ENCODE results near the gene PRKCZ. TPM values are rescaled to one million over a fixed set of nuclear protein-coding genes. Genes with fewer than 3 reads are reported as not detected.

Gene PRKCZ
- total and polyA plus RNA-seq, 9 of the 15 experiments (the other 6 are each of a cell fraction or from before 2014, with no cell fraction given), result 0.07 to 3.1 (median 1.3) TPM

DNA sequence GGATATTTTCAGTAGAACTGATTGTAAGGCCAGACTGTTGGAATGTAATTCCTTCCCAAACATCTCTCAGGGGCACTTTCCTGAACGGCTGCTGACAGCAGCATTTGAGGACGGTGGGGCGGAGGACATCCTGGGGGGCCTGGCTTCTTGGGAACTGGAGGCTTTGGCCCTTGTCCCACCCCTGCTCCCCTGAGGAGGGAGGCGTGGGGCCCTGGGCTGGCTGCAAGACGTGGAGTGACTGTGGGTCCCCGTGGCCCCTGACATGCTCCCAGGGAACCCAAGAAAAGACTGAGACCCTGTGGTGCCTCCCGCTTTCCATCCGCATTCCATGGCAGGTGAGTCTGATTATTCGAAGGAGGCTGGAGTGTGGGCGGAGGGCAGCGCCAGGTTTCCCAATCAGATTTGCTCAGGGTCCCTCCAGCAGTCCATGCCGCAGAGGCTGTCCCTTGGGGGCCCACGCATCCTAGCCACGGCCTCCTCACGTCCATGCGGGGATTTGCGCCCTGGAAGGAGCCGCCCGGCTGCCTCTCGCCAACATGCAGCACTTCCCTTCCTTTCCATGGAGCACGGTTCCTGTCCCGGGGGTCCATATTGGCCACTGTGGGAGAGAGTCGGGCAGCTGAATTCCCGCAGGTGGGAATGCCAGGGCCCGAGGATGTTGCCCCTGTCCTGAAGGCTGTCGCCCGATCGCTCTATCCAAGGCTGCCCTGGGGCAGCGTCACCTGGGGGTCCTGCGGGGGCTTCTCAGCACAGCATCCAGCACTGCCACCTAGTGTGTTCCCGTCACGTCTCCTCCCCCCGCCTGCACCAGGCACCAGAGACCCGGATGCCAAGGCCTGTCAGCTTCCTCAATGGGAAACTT lies 75.4 kb downstream of the PRKCZ start:
- DNase-seq (ENCODE audit: extremely low read depth in 1 of 4, low spot score in 3 of 4) (no peak), ATAC-seq (no peak), FAIRE-seq (no peak)
- H3K27ac ChIP-seq (ENCODE audit: extremely low read depth, low read depth, low read length), result no peak overlapping the region
- no peak overlapping the region for H3K4me2 ChIP-seq (ENCODE audit: insufficient read depth, low read length)
- in situ Hi-C loops (cut with MboI), result no loop called here
- no peak overlapping the region for H3K4me3 ChIP-seq
- no peaks in the 10 kb centered on the region for H3K9me1 ChIP-seq (ENCODE audit: control insufficient read depth, insufficient read depth, low read length)
- peaks cover 35 to 42% of the 10 kb centered on the region in 2 experiments for H3K27me3 ChIP-seq (ENCODE audit: control insufficient read depth in 2 of 2, insufficient read depth in 2 of 2, low read length in 2 of 2)
- H4K20me1 ChIP-seq (replicated peaks; ENCODE audit: control insufficient read depth, insufficient read depth, low read length), result no peaks in the 10 kb centered on the region
- BruUV-seq (replicated peaks), result no TSS peak
- no peak overlapping the region; a peak in 1 of 4 replicates for H3K9ac ChIP-seq (ENCODE audit: insufficient read depth in 1 of 2, low read depth in 2 of 2, low read length in 2 of 2)
- WGBS (ENCODE audit: insufficient coverage, low coverage, missing lambda C conversion rate), result 34% methylated on average over 31 of the region's 34 CpGs
- intact Hi-C loops (cut with micrococcal nuclease), result no loop called here
- TF ChIP-seq, protein P1, sequence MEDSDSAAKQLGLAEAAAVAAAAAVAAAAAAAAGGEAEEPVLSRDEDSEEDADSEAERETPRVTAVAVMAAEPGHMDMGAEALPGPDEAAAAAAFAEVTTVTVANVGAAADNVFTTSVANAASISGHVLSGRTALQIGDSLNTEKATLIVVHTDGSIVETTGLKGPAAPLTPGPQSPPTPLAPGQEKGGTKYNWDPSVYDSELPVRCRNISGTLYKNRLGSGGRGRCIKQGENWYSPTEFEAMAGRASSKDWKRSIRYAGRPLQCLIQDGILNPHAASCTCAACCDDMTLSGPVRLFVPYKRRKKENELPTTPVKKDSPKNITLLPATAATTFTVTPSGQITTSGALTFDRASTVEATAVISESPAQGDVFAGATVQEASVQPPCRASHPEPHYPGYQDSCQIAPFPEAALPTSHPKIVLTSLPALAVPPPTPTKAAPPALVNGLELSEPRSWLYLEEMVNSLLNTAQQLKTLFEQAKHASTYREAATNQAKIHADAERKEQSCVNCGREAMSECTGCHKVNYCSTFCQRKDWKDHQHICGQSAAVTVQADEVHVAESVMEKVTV (CRISPR knock-in tag; IDR thresholded peaks at IDR 0.05), result no peak
- TF ChIP-seq NCOA1 (IDR thresholded peaks at IDR 0.05; ENCODE audit: low read depth) (no peak), FOXP1 (CRISPR knock-in tag; IDR thresholded peaks at IDR 0.05) (no peak), SREBF1 (IDR thresholded peaks at IDR 0.05; ENCODE audit: borderline replicate concordance, low read depth, low read length) (no peak), ZNF212 (CRISPR knock-in tag; IDR thresholded peaks at IDR 0.05) (no peak), ZNF780A (CRISPR knock-in tag; IDR thresholded peaks at IDR 0.05) (no peak), SREBF2 (CRISPR knock-in tag; IDR thresholded peaks at IDR 0.05) (no peak), ZNF707 (CRISPR knock-in tag; conservative IDR thresholded peaks at IDR 0.05) (no peak), POLR3G (IDR thresholded peaks at IDR 0.05; ENCODE audit: extremely low read depth, insufficient read length, insufficient replicate concordance) (no peak), SMAD3 (CRISPR knock-in tag; conservative IDR thresholded peaks at IDR 0.05) (no peak)
- TF ChIP-seq, protein P2, sequence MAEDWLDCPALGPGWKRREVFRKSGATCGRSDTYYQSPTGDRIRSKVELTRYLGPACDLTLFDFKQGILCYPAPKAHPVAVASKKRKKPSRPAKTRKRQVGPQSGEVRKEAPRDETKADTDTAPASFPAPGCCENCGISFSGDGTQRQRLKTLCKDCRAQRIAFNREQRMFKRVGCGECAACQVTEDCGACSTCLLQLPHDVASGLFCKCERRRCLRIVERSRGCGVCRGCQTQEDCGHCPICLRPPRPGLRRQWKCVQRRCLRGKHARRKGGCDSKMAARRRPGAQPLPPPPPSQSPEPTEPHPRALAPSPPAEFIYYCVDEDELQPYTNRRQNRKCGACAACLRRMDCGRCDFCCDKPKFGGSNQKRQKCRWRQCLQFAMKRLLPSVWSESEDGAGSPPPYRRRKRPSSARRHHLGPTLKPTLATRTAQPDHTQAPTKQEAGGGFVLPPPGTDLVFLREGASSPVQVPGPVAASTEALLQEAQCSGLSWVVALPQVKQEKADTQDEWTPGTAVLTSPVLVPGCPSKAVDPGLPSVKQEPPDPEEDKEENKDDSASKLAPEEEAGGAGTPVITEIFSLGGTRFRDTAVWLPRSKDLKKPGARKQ (CRISPR knock-in tag; IDR thresholded peaks at IDR 0.05), result no peak
- TF ChIP-seq, protein P3, sequence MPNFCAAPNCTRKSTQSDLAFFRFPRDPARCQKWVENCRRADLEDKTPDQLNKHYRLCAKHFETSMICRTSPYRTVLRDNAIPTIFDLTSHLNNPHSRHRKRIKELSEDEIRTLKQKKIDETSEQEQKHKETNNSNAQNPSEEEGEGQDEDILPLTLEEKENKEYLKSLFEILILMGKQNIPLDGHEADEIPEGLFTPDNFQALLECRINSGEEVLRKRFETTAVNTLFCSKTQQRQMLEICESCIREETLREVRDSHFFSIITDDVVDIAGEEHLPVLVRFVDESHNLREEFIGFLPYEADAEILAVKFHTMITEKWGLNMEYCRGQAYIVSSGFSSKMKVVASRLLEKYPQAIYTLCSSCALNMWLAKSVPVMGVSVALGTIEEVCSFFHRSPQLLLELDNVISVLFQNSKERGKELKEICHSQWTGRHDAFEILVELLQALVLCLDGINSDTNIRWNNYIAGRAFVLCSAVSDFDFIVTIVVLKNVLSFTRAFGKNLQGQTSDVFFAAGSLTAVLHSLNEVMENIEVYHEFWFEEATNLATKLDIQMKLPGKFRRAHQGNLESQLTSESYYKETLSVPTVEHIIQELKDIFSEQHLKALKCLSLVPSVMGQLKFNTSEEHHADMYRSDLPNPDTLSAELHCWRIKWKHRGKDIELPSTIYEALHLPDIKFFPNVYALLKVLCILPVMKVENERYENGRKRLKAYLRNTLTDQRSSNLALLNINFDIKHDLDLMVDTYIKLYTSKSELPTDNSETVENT (CRISPR knock-in tag; IDR thresholded peaks at IDR 0.05), result no peak
- TF ChIP-seq, protein P4, sequence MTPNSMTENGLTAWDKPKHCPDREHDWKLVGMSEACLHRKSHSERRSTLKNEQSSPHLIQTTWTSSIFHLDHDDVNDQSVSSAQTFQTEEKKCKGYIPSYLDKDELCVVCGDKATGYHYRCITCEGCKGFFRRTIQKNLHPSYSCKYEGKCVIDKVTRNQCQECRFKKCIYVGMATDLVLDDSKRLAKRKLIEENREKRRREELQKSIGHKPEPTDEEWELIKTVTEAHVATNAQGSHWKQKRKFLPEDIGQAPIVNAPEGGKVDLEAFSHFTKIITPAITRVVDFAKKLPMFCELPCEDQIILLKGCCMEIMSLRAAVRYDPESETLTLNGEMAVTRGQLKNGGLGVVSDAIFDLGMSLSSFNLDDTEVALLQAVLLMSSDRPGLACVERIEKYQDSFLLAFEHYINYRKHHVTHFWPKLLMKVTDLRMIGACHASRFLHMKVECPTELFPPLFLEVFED (CRISPR knock-in tag; conservative IDR thresholded peaks at IDR 0.05), result no peak
- H3K36me3 ChIP-seq (ENCODE audit: control insufficient read depth, insufficient read depth, low read length), result no peaks in the 10 kb centered on the region
- H2AFZ ChIP-seq (ENCODE audit: low read depth, low read length), result no peak overlapping the region
- H3K4me1 ChIP-seq (replicated peaks in 1 of 2; ENCODE audit: control insufficient read depth in 2 of 2, insufficient read depth in 2 of 2, low read length in 2 of 2), result peaks cover 0 to 27% of the 10 kb centered on the region in 2 experiments; a peak in 1 of 5 replicates
- H3K9me3 ChIP-seq (replicated peaks; ENCODE audit: control insufficient read depth, insufficient read depth, low read depth, low read length), result peaks cover 2% of the 10 kb centered on the region; the same call in 1 of the 2 replicates
- POLR2A ChIA-PET, result interaction anchor here (0.5 to 1.6 kb wide), 5 partner anchors 27 to 1083 kb away, joined by 3 read pairs; no protein-coding TSS in a partner anchor
- no peaks in the 10 kb centered on the region for H3K79me2 ChIP-seq (ENCODE audit: control insufficient read depth, insufficient read depth, low read length)
- CTCF ChIA-PET (ENCODE audit: low intra/inter-chr PET ratio), result no interaction called here
